A549 (cell line): ENCODE measurements around the gene SPTLC3. TPM values are rescaled to one million over a fixed set of nuclear protein-coding genes. Genes with fewer than 3 reads are reported as not detected.
A peak's percentile ranks its signal among the peaks of the same experiment; 100 is the strongest.
"Not testable (repeated sequence)": the region's sequence is repeated elsewhere in the genome, so short reads cannot be mapped to it uniquely, and the experiment has no call there.

Experiments used
- ATAC-seq, 2 experiments: fragments of 200-7000 bp in 1 of 2; fragments of >200 bp in 1 of 2; cut with Nextera tagmentation in 1 of 2; cut with Tn5 transposase in 1 of 2; 3 replicates each; pipeline versions ENCODE4 v1.8.0 to v1.9.1; 2018 to 2020; ENCODE audit warnings: mild to moderate bottlenecking in 1 of 2, moderate library complexity in 1 of 2
- CTCF ChIA-PET: fragments of 300-600 bp; sonication (Branson Sonifier 250); formaldehyde crosslinking; extraction: SDS; loops from one replicate; lab custom pipeline; 2021; ENCODE audit warnings: antibody characterized with exemption, inconsistent platforms; lab: Yijun Ruan, JAX
- POLR2A ChIA-PET: fragments of 350-600 bp; formaldehyde crosslinking; extraction: SDS; loops from one replicate; lab custom pipeline; 2021; ENCODE audit warnings: antibody characterized with exemption, inconsistent platforms; lab: Yijun Ruan, JAX
- DNase-seq, 2 experiments: peaks; one replicate each; pipeline versions ENCODE4 v3.0.0 to v3.0.0-alpha.2; 2011 to 2016; ENCODE audit warnings: low read depth in 1 of 2, low spot score in 1 of 2
- FAIRE-seq: peaks from 2 replicates; lab custom pipeline; 2011; peaks lifted over from hg19 to GRCh38; lab: Jason Lieb, UNC
- H3K27ac ChIP-seq, 2 experiments: fragments of >200 bp; sonication (Bioruptor Twin); formaldehyde crosslinking; 3 replicates each; pipeline ENCODE4 v1.5.1; 2016 to 2017
- H3K4me1 ChIP-seq: fragments of >200 bp; sonication (Bioruptor Twin); formaldehyde crosslinking; 3 replicates; pipeline ENCODE4 v1.6.1; 2016
- H3K4me2 ChIP-seq: fragments of >200 bp; sonication (Bioruptor Twin); formaldehyde crosslinking; 3 replicates; pipeline ENCODE4 v1.6.1; 2016
- H3K4me3 ChIP-seq: fragments of >200 bp; sonication (Bioruptor Twin); formaldehyde crosslinking; 3 replicates; pipeline ENCODE4 v1.5.1; 2016
- H3K9me3 ChIP-seq: fragments of >200 bp; sonication (Bioruptor Twin); formaldehyde crosslinking; 3 replicates; pipeline ENCODE4 v1.6.1; 2016
- ESRRA ChIP-seq: fragments of 150-350 bp; IDR thresholded peaks from 2 replicates; pipeline ENCODE4 v1.6.1; 2014; ENCODE audit warnings: mild to moderate bottlenecking, low read length, borderline replicate concordance
- FOSL2 ChIP-seq, 2 experiments: fragments of 450-650 bp in 1 of 2; fragments of >200 bp in 1 of 2; sonication (Bioruptor Twin) in 1 of 2; formaldehyde crosslinking; IDR thresholded peaks; 2 replicates each; pipeline versions ENCODE4 v1.5.0 to v1.6.1; 2016 to 2020; ENCODE audit warnings: mild to moderate bottlenecking in 1 of 2, moderate library complexity in 1 of 2
- MAFK ChIP-seq: fragments of 450-650 bp; IDR thresholded peaks from 2 replicates; pipeline ENCODE4 v1.6.1; 2014; ENCODE audit not compliant: partially characterized antibody
- RAD21 ChIP-seq, 2 experiments: fragments of >200 bp in 1 of 2; sonication (Bioruptor Twin) in 1 of 2; formaldehyde crosslinking in 1 of 2; IDR thresholded peaks in 1 of 2; conservative IDR thresholded peaks in 1 of 2; 2 replicates in 1 of 2; 3 replicates in 1 of 2; pipeline ENCODE4 v1.6.1; 2012 to 2018; ENCODE audit warnings: inconsistent platforms in 1 of 2
- REST ChIP-seq: fragments of 200-600 bp; sonication (generic); IDR thresholded peaks from 2 replicates; pipeline ENCODE4 v1.6.1; 2016; ENCODE audit warnings: antibody characterized with exemption, mild to moderate bottlenecking, moderate library complexity
- RFX5 ChIP-seq: fragments of 450-650 bp; IDR thresholded peaks from 2 replicates; pipeline ENCODE4 v1.7.1; 2014; ENCODE audit warnings: antibody characterized with exemption, mild to moderate bottlenecking, moderate library complexity
- SMC3 ChIP-seq: fragments of >200 bp; sonication (Bioruptor Twin); formaldehyde crosslinking; IDR thresholded peaks from 3 replicates; pipeline ENCODE4 v1.6.1; 2018; ENCODE audit warnings: inconsistent platforms
- USF2 ChIP-seq: fragments of 450-650 bp; IDR thresholded peaks from 2 replicates; pipeline ENCODE4 v1.6.1; 2014; ENCODE audit warnings: antibody characterized with exemption
- ZNF302 ChIP-seq: fragments of 250-450 bp; sonication (Bioruptor Pico); IDR thresholded peaks from 2 replicates; pipeline ENCODE4 v1.9.0; 2021; ENCODE audit warnings: inconsistent platforms, mild to moderate bottlenecking, moderate library complexity
- WGBS: methylation state at CpG from one replicate; pipeline ENCODE4 v1.1.6; 2017; ENCODE audit errors: missing lambda C conversion rate; 5-methylcytosine and 5-hydroxymethylcytosine counted together
- polyA plus RNA-seq, 4 experiments: library from polyadenylated mRNA; depleted of rRNA in 3 of 4; stranded (reverse); fragments of >200 nt; fragmentation: RNase III in 1 of 4; extraction: RNeasy Plus Mini Kit Qiagen cat#74134 plus additional on column Dnase treatment in 1 of 4; gene quantifications; 2 replicates in 3 of 4; 3 replicates in 1 of 4; pipeline ENCODE4 v1.2.3, GENCODE V29; 2011 to 2017

SPTLC3 gene
- polyA plus RNA-seq, 2 of the 4 experiments (the other 2 are of a cell fraction) = 0.10 to 0.57 TPM

GRCh38 chr20:12978126-12978394 is 30.7 kb upstream of the SPTLC3 start:
- CTCF ChIA-PET = interaction anchor here (0.7 to 3.5 kb wide), 2 partner anchors 12 to 127 kb away, joined by 3 to 21 read pairs; no protein-coding TSS in a partner anchor
- 47% methylated on average over 1 of the region's 1 CpG for WGBS
- H3K9me3 ChIP-seq = no peaks in the 10 kb centered on the region
- FAIRE-seq (peak; percentile 59), DNase-seq (no peak), ATAC-seq (no peak)
- peak overlapping the region; percentile 60 for H3K4me2 ChIP-seq
- TF ChIP-seq REST (no peak), RAD21 (conservative IDR thresholded peaks at IDR 0.05 in 1 of 2, IDR thresholded peaks at IDR 0.05 in 1 of 2) (no peak), RFX5 (no peak), USF2 (no peak), ZNF302 (CRISPR knock-in tag) (no peak)
- POLR2A ChIA-PET = no interaction called here
- no peak overlapping the region for H3K27ac ChIP-seq
- H3K4me3 ChIP-seq = no peak overlapping the region
- H3K4me1 ChIP-seq = peaks cover 24% of the 10 kb centered on the region; the same call in 2 of the 3 replicates

GRCh38 chr20:12978613-12979495 is 29.9 kb upstream of the SPTLC3 start:
- DNase-seq = no peak
- Histone ChIP-seq H3K4me3 (no peak overlapping the region), H3K4me1 (peaks cover 24% of the 10 kb centered on the region; the same call in 2 of the 3 replicates), H3K9me3 (no peaks in the 10 kb centered on the region), H3K4me2 (peak overlapping the region; percentile 60; the same call in 1 of the 3 replicates), H3K27ac (no peak overlapping the region)
- TF ChIP-seq MAFK (peak; percentile 34), SMC3 (no peak), ESRRA (no peak)
- ChIA-PET POLR2A (no interaction called here), CTCF (interaction anchor here (0.7 to 3.5 kb wide), 4 partner anchors 13 to 211 kb away, joined by 3 to 21 read pairs (median 3); no protein-coding TSS in a partner anchor)
- 70% methylated on average over 4 of the region's 4 CpGs for WGBS
- FAIRE-seq = peak; percentile 65
- ATAC-seq = no peak

- H3K4me3 ChIP-seq, FAIRE-seq, H3K9me3 ChIP-seq, ATAC-seq, DNase-seq, H3K4me2 ChIP-seq, H3K27ac ChIP-seq, POLR2A ChIA-PET: not testable (repeated sequence)
- H3K4me1 ChIP-seq = peaks cover 24% of the 10 kb centered on the region; the same call in 2 of the 3 replicates
- 77% methylated on average over 3 of the region's 3 CpGs for WGBS
- CTCF ChIA-PET = interaction anchor here (1.5 kb wide), 1 partner anchor 119 kb away, joined by 3 read pairs; no protein-coding TSS in a partner anchor
Measured at GRCh38 chr20:12979713-12980112, 29.1 kb upstream of the SPTLC3 start.

GRCh38 chr20:12982098-12982497 is 26.7 kb upstream of the SPTLC3 start:
- WGBS = 65% methylated on average over 2 of the region's 2 CpGs
- DNase-seq = no peak
- Histone ChIP-seq H3K4me2 (no peak overlapping the region), H3K27ac (no peak overlapping the region), H3K9me3 (no peaks in the 10 kb centered on the region), H3K4me1 (peaks cover 18% of the 10 kb centered on the region; the same call in 2 of the 3 replicates), H3K4me3 (no peak overlapping the region)
- TF ChIP-seq FOSL2 (IDR thresholded peaks at IDR 0.05) (no peak), FOSL2 (CRISPR knock-in tag; IDR thresholded peaks at IDR 0.05) (no peak)
- ChIA-PET POLR2A (no interaction called here), CTCF (interaction anchor here (2.2 kb wide), 1 partner anchor 12 kb away, joined by 10 read pairs; no protein-coding TSS in a partner anchor)
- no peak for ATAC-seq
- peak; percentile 28 for FAIRE-seq
